ENCODE measurements around the gene GPR157.

DNA sequence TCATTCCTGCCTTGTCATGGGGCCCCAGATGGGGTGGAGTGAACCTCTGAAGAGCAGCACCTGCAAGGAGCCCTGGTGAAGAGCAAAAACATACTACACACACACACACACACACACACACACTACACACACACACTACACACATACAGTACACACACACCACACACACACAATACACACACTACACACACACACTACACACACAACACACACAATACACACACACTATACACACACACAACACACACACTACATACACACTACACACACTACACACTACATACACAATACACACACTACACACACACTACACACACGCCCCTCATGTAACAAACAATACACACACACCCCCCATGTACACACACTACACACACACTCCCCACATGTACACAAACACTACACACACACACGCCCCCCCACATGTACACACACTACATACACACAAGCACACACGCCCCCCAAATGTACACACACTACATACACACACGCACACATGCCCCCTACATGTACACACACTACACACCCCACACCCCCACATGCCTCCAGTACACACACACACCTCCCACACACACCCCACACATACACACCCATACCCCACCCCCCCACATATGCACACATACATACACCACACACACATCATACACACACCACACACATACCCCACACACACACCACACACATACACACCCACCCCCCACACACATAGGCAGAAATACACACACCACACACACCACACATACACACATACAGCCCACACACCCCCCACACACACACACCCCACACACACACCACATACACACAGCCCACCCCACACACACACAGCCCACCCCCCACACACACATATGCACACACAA, 68.8 kb downstream of the GPR157 start:
- TF ChIP-seq, protein P1, sequence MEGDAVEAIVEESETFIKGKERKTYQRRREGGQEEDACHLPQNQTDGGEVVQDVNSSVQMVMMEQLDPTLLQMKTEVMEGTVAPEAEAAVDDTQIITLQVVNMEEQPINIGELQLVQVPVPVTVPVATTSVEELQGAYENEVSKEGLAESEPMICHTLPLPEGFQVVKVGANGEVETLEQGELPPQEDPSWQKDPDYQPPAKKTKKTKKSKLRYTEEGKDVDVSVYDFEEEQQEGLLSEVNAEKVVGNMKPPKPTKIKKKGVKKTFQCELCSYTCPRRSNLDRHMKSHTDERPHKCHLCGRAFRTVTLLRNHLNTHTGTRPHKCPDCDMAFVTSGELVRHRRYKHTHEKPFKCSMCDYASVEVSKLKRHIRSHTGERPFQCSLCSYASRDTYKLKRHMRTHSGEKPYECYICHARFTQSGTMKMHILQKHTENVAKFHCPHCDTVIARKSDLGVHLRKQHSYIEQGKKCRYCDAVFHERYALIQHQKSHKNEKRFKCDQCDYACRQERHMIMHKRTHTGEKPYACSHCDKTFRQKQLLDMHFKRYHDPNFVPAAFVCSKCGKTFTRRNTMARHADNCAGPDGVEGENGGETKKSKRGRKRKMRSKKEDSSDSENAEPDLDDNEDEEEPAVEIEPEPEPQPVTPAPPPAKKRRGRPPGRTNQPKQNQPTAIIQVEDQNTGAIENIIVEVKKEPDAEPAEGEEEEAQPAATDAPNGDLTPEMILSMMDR (IDR thresholded peaks at IDR 0.05; ENCODE audit: low read depth, low read length): no peak
- no peak for TF ChIP-seq MYC (IDR thresholded peaks at IDR 0.05; ENCODE audit: low read depth, low read length)
